ENCODE data around the gene TRIP4.
"Not testable (repeated sequence)": the region's sequence is repeated elsewhere in the genome, so short reads cannot be mapped to it uniquely, and the experiment has no call there.

The TRIP4 gene

DNA sequence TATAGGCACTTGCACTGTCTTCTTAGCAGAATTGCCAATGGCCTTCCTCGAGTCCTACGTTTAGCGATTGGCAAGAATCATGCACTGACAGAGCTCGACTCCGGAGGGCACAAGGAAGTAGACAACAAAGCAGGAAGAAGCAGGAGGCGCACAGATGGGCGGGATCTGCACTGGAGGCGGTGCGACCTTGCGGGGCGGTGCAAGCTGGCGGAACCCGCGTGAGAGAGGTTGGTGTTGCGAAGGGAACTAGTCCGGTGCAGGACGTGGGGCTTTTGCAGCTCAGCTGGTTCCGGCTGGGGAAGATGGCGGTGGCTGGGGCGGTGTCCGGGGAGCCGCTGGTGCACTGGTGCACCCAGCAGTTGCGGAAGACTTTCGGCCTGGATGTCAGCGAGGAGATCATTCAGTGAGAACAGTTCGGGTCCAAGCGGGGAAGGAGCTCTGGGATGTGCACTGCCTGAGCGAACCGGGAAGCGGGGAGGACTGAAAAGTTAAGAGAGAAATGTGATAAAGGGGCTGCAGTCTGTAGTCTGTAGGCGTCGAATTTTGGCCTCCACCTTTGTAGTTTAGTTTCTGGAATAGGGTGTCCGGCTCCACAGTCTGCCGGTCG is at the start of gene TRIP4:
Gene TRIP4 (plus strand): TSS at position 275 of the 607 bp plus-strand sequence. CDS start 28 bp downstream, at position 303.
- peak; percentile 99 for DNase-seq

DNA sequence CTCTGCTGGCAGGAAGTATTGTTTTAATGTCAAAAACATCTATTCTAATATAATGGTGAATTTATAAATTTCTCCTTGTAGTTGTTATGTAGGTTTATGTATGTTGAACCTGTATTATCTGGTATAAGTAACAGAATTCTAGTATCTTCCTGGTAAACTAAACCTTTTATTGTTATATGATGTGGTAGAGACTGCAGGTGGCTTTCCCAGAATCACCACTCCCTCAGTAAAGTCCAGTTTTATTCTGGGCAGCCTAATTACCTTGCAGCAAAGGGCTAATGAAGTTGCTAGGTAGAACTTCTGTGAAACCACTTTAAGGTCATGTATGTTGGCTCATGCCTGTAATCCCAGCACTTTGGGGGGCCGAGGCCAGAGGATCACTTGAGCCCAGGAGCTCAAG is 47.3 kb upstream of the TRIP4 start:
- no peak for DNase-seq

DNA sequence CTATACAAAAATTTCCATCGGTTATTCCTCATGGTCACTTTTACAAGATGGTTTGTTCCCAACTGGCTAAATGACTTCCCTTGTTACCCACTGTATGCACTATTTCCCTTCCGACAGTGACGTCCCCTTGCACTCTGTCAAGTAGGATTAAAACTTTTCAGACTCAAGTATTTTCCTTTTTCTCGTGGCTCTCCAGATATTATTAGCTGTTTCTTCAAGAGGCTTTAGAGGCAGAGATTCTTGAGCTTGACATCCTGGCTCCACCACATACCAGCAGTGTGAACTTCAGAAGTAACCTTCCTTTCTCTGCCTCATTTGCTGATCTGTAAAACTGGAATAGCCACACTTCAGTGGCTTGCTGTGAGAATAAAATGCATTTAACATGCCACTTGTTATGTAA is 45.7 kb upstream of the TRIP4 start:
- no peak for DNase-seq

DNA sequence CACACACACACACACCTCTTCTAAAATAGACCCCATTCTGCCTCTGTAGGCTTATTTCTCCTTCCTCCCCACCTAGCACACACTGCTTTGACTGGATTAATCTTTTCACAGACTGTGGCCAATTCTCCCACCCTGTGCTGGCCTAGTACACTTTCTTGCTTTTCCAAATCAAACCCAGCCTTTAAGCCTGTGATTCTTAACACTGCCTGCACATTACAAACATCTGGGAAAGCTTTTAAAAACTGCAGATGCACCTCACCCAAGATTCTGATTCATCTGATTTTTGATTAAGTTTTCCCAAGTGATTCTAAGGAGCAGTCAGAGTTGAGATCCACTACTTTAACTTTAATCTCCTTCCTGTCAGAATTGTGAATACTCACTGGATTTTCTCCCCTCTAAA is 44.4 kb upstream of the TRIP4 start:
- DNase-seq = no peak

DNA sequence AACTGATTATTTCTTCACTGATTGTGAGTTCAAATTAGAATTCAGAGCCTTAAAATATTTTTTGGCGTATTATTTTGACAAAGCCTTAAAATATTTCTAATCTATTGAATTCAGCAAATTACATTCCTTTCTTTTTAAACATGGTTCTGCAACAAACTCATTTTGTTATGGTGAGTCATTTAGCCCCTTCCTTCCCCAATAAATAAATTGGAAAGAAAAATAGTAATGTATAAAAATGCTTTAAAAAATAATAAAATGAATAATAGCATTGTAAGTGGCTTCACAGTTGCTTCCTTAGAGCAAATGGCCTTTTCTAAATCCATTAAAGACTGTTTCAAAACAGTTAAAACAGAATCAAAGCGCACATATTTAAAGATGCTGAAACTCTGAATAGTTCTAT is 43.8 kb upstream of the TRIP4 start:
- no peak for DNase-seq

DNA sequence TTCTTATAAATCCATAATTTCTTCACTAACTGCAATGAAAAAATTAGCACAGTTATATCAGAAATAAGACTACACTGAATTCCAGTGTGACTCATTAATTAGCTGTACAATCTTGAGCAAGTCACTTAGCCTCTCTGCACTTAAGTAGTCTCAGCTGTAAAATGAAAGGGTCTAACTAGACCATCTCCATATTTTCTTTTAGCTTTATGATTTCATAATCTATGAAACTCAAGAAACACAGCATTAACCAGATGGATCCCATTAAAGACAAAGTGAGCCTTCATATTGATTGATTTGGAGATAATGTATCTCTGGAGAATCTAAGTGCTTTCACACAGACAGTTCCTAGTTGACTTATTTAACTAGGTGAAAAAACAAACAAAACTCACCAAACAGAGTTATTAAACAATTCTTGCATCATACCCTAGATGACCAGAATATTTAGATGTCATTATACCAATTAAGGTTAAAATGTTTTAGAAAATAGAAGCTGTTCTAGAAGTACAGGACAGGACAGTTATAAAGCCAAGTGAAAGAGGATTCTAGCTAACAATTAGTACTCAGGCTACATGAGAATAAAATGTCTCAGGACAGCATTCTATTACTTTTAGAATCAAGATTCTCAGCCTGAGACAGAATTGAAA is 42.9 kb upstream of the TRIP4 start:
- no peak for DNase-seq

DNA sequence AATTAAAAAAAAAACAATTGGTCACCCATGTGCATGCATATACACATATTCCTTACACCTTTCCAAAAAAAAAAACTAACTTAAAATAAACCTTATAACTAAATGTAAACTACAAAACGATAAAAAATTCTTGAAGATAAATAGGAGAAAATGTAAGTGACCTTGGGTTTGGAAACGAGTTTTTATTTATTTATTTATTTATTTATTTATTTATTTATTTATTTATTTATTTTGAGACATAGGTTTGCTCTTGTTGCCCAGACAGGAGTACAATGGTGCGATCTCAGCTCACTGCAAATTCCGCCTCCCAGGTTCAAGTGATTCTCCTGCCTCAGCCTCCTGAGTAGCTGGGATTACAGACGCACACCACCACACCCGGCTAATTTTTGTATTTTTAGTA is 41.4 kb upstream of the TRIP4 start:
- not testable (repeated sequence) for DNase-seq

DNA sequence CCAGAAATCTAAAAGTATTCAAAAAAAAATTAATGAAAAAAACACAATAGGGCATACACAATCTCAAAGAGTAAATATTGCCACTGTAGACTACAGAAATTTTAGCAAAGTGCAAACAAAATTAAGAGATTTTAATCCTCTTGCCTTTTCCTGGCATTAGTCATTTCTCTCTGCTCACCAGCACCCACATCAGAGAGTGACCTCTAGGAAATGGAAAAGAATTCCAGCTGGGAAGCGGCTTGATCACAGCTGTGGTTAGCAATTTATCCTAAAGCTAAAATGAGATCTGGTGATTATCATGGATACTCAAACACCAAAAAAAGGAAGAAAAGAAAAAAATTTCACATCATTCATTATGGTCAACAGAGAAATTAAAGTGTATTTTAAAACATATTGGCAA is 39.2 kb upstream of the TRIP4 start:
- DNase-seq = no peak

DNA sequence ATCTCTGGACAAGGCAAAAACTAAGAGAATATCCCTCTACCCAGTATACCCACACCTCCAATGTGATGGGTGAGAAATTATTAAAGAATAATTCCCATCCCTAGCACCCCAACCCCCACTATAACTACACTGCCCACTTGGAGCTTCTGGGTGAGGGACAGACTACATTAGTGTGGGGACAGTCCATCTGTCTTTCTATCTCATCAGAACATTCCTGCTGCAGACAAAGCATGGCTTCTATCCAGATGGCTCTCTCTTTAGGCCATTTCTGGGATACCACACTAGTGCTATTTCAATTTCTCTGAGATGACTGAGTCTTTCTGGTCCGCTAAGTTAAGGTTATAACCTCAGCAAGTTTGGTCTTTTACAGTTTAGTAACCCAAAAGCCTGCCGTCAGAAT is 38.3 kb upstream of the TRIP4 start:
- DNase-seq = no peak

DNA sequence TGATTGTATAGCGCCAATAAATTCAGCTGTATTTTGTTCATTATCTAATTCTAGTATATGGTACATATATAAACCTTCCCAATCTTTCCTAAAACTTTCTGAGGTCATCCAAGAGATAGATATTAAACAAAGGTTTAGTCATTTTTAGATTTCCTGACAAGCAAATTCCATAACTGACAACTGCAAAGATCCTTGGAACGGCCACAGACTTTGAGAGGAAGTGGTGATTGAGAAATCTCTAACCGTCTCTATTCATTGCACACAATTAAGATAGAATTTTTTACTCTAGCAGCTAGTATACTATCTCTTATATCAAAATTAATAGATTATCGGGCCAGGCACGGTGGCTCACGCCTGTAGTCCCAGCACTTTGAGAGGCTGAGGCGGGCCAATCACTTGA is 36.4 kb upstream of the TRIP4 start:
- DNase-seq = no peak

DNA sequence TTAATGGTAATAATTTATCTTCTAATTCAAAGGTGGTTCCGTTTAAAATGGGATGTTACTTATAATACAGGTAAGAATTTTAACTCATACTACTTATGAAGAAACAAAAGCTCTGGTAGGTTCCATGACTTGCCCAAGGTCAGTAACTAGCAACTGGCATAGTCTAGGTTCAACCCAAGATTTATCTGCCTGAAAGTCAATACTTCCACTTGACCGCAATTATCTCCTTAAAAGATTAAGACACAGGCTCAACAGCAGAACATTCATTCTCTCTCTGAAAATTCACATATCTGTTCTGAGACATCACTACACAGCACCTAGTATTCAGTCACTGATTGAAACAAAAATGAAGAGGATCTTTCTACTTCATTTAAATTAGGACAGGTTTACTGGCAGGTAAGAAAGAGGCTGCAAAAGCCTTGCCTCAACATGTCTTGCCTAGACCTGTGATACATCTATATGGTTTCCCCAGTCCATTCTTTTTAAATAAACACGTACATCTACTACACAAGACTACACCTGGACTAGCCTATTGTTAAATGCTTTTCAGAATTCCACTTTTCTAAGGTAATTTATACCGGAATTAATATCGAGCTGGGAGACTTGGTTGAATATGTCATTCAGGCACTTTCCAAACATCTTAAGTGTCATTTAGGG is 32.8 kb upstream of the TRIP4 start:
- peak; percentile 28 for DNase-seq

DNA sequence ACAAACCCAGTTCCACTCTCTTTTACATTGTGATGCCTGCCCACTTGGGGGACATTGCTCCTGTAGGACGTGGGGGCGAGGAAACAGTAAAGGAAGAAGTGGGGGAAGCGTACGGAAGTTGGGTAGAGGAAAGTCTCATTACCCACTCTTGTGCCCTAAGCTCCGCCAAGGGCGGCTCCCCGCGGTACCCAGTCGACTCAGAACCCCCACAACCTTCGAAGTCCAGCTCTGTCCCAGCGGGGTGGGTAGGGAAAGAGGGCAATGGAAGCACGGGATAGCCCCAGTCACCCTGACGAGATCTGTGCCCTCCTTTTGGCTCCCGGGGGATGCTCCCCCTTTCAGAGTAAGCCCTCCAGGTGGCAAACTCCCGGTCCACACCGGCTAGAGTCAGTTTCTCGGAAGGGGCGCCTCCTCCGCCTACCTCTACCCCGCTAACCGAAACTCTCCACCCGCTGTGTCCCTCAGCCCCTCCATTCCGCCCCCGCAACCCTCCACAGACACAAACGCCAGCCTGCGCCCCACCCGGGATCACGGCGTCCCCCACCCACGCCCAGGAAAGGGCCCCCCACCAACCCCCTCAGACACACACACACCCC is 32.2 kb upstream of the TRIP4 start:
- DNase-seq = peak; percentile 56

DNA sequence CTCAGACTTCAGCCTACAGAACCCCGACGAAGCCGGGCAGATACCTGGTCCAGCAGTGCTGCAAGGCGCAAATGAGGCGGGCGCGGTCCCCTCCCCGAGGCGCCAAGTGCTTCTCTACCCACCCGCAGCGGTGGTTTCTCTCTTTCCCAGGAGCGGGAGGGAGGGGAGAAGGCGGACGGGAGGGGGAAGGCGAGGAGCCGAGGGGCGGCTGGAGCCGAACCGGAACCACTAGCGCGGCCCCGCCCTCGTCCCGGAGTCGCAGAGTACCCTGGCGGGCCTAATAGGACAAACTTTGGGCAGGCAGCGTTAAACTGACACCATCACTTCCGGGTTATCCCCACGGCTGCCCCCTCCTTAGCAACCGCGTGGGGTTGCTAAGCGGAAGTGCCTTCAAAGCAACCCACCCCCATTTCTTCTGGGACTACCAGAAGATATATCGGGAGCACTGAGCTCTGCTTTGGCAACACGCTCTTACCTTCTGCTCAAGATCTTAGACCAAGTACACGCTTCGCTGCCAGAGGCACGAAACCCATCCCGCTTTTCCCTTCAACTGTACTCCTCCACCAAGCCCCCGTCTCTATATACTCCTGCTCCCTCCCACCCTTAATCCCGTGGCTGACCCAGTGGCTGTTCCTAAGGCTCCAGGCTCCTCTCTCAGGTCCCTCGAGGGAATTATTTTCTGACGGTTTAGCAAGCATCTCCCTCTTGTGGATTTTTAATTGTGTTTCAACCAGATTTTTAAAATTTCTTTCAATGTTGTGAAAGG is 31.5 kb upstream of the TRIP4 start, which contains the start of gene CSNK1G1:
Gene CSNK1G1 (minus strand): TSS at position 230 of the 766 bp plus-strand sequence. CDS start 55,674 bp downstream, outside the sequence.
- peak; percentile 99 for DNase-seq

DNA sequence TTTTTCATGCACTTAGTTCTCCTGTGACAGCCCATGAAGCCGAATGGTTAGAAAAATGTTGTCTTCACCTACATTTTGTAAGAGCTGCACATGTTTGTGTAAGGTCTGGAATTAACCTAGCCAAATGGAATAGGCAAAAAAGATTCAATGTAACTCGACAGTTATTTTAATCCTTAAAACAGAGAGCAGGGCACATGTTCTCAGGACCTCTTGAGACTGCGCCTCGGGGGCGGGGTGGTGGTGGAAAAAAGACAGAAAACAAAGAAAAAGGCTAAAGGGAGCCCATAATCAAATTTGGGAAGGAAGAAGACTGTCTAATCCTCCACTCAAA is 31.0 kb upstream of the TRIP4 start:
- no peak for DNase-seq

DNA sequence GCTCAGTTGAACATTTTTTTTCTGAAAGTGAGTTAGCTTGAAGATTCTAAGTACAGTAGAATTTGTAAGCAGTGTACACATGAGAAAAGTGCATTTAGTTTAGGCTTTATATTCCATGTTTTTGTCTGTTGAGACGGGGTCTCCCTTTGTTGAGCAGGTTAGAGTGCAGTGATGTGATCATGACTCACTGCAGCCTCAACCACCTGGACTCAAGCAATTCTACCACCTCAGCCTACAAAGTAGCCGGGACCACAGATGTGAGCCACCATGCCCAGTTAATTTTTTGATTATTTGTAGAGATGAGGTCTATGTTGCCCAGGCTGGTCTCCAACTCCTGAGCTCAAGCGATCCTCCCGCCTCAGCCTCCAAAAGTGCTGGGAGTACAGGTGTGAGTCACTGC is 26.4 kb upstream of the TRIP4 start:
- DNase-seq = no peak

DNA sequence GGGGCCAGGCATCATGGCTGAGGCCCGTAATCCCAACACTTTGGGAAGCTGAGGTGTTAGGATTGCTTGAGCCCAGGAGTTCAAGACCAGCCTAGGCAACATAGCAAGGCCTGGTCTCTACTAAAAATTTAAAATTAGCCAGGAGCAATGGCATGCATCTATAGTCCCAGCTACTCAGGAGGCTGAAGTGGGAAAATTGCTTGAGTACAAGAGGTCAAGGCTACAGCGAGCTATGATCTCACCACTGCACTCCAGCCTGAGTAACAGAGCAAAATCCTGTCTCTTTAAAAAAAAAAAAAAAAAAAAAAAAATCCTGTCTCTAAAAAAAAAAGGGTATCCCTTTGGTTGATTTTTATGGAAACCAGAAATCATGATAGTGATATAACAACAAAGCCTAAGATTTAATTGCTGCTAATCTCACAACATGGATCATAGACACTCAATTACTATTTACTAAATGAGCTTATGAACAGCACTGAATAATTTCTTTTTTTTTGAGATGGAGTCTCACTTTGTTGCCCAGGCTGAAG is 18.5 kb upstream of the TRIP4 start:
- DNase-seq = no peak

DNA sequence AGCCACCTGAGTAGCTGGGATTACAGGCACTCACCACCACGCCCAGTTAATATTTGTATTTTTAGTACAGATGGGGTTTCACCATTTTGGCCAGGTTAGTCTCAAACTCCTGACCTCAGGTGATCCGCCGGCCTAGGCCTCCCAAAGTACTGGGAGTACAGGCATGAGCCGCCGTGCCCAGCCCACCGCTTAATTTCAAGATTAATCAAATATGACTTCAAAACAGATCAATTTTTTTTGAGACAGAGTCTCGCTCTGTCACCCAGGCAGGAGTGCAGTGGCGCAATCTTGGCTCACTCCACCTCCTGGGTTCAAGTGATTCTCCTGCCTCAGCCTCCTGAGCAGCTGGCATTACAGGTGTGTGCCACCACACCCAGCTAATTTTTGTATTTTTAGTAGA is 16.3 kb upstream of the TRIP4 start:
- not testable (repeated sequence) for DNase-seq

DNA sequence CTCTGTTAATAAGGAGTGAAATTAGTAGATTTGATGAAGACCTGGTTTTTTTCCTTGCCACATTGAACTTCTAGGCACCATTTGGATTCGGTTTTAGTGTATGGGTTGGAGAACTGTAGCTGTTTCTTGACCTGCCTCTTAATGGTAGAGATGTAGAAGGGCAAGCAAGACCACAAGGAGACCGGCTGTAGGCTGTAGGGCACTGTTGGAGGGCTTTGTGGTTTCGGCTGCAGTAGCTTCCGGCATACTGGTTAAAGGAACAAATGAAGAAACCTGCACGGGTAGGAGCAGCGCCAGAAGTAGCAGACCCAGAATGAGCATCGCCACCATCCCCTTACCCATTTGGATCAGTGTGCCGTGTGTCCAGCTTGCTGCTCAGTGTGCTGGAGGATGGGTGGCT is 14.3 kb upstream of the TRIP4 start:
- DNase-seq = peak; percentile 36

DNA sequence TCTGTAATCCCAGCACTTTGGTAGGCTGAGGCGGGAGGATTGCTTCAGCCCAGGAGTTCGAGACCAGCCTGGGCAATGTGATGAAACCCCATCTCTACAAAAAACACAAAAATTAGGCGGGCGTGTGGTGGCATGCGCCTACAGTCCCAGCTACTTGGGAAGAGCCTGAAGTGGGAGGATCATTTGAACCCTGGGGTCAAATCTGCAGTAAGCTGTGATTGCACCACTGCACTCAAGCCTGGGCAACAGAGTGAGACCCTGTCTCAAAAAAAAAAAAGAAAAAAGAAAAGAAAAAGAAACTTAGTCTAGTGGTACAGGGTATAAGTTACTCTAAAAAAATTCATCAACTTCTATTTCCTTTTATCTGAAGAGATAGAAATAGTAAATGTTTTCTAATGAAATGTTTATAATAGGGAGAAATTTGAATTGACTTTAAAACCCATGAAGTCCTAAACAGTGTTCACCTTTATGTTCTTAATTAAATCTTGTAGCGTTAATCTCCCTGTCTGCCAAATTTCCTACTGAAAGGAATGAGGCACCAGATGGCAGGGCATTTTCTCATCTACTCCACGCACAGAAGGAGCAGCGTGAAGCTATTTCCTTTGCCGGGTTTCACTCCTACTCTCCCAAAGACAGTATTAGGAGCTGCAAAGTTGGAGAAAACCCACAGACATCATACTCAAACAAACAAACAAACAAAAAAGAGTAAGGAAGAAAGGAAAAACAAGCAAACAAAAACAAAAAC is 8.2 kb upstream of the TRIP4 start:
- no peak for DNase-seq

DNA sequence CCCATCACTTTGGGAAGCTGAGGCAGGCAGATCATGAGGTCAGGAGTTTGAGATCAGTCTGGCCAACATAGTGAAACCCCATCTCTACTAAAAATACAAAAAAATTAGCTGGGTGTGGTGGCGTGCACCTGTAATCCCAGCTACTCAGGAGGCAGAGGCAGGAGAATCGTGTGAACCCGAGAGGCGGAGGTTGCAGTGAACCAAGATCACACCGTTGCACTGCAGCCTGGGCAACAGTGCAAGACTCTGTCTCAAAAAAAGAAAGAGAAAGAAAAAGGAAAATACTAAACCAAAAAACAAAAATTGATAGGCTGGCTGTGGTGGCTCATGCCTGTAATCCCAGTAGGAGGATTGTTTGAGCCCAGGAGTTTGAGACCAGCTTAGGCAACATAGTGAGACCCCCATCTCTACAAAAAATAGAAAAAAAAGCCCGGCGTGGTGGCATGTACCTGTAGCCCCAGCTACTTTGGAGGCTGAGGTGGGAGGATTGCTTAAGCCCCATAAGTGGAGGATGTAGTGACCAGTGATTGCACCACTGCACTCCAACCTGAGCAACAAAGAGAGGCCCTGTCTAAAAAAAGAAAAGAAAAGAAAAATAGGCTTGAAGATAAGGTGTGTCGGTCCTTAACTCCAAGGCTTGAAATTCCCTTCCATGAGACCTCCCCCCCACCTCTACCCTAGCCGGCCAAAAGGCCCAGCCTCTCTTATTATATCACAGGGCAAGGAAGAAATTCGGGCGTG is 7.3 kb upstream of the TRIP4 start:
- peak; percentile 24 for DNase-seq

DNA sequence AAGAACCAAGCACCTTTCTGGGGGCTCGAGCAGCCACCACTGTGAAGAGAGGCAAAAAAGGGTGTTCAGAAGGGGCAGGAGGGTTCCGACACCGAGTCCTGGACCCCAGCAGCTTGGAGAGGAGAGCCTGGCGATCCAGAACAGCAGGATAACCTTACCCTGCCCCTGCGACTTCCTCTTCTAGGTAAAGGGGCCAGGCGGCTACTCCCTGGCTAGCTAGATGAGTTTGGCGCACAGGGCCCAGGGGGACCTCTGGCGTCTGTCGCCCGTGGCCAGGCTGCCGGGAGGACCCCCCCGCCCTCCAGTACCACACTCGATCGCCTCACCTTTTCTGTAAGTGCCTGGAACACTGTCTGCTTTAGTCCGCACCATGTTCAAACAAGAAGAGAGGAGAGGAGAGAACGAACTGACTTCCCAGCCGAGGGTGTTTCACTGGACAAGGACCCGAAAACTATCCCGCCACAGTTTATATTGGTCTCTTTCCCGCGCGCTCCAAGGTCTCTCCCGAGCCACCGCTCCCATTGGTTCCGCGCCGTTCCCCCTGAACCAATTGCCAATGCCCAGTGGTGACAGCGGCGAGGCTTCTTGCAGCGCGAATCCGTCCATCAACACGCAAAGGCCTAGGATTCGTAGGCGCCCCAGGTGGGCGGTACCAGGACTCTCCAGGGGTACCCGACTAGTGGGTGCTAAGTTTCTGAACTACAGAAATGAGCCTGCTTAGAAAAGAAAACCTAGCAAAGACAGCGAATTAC is 6.5 kb upstream of the TRIP4 start, which contains the start of gene PCLAF:
Gene PCLAF (minus strand): TSS at position 442 of the 752 bp plus-strand sequence. CDS start 70 bp downstream, at position 372.
- peak; percentile 100 for DNase-seq
